Smooth muscle cell (in vitro differentiated cells): ENCODE results near the gene KCNMB4. TPM values are rescaled to one million over a fixed set of nuclear protein-coding genes. Genes with fewer than 3 reads are reported as not detected.
A peak's percentile ranks its signal among the peaks of the same experiment; 100 is the strongest.

Experiments
- DNase-seq: peaks from one replicate; lab custom pipeline; 2025; ENCODE audit not compliant: unreplicated experiment; lab: John Stamatoyannopoulos, UW
- H2AFZ ChIP-seq: fragments of 200-600 bp; sonication (generic); 2 replicates; pipeline ENCODE4 v1.6.0; 2016; ENCODE audit warnings: antibody characterized with exemption, low read depth, mild to moderate bottlenecking
- H3F3A ChIP-seq: fragments of 200-600 bp; sonication (generic); 2 replicates; pipeline ENCODE4 v1.6.0; 2017; ENCODE audit warnings: antibody characterized with exemption, low read depth
- H3K27ac ChIP-seq: fragments of 200-600 bp; sonication (generic); 2 replicates; pipeline ENCODE4 v1.5.1; 2016; ENCODE audit warnings: low read depth, mild to moderate bottlenecking
- H3K27me3 ChIP-seq: fragments of 200-600 bp; sonication (generic); 2 replicates; pipeline ENCODE4 v1.6.1; 2016; ENCODE audit warnings: low read depth, mild to moderate bottlenecking
- H3K36me3 ChIP-seq: fragments of 200-600 bp; sonication (generic); 2 replicates; pipeline ENCODE4 v1.5.1; 2016; ENCODE audit warnings: low read depth
- H3K4me1 ChIP-seq: fragments of 200-600 bp; sonication (generic); 2 replicates; pipeline ENCODE4 v1.5.1; 2016; ENCODE audit warnings: low read depth
- H3K4me2 ChIP-seq: fragments of 200-600 bp; sonication (generic); 2 replicates; pipeline ENCODE4 v1.6.0; 2016; ENCODE audit warnings: mild to moderate bottlenecking
- H3K4me3 ChIP-seq: fragments of 200-600 bp; sonication (generic); 2 replicates; pipeline ENCODE4 v1.5.1; 2016; ENCODE audit warnings: mild to moderate bottlenecking
- H3K79me2 ChIP-seq: fragments of 200-600 bp; sonication (generic); 2 replicates; pipeline ENCODE4 v1.6.0; 2016; ENCODE audit warnings: low read depth, mild to moderate bottlenecking
- H3K9ac ChIP-seq: fragments of 200-600 bp; sonication (generic); 2 replicates; pipeline ENCODE4 v1.6.0; 2016; ENCODE audit warnings: low read depth
- H3K9me3 ChIP-seq: fragments of 200-600 bp; sonication (generic); replicated peaks from 2 replicates; pipeline ENCODE4 v1.5.1; 2016; ENCODE audit warnings: low read depth
- H4K20me1 ChIP-seq: fragments of 200-600 bp; sonication (generic); 2 replicates; pipeline ENCODE4 v1.6.0; 2016; ENCODE audit warnings: low read depth
- CTCF ChIP-seq: fragments of 200-600 bp; sonication (generic); IDR thresholded peaks from 2 replicates; pipeline ENCODE4 v1.5.1; 2017; ENCODE audit warnings: borderline replicate concordance, mild to moderate bottlenecking, antibody characterized with exemption; ENCODE audit not compliant: insufficient read depth, poor library complexity, severe bottlenecking
- WGBS: methylation state at CpG from one replicate; pipeline ENCODE4 v1.1.7; 2016; ENCODE audit warnings: low lambda C conversion rate; 5-methylcytosine and 5-hydroxymethylcytosine counted together
- polyA plus RNA-seq: library from polyadenylated mRNA; unstranded; fragments of >200 nt; fragmentation: Nextera tagmentation; extraction: Ambion mirVana; gene quantifications from 2 replicates; pipeline ENCODE4 v1.2.1, GENCODE V29; 2016
- total RNA-seq: library from RNA; depleted of rRNA; stranded (reverse); fragments of >200 nt; gene quantifications from 2 replicates; pipeline ENCODE4 v1.2.3, GENCODE V29; 2014

Gene KCNMB4
- total and polyA plus RNA-seq, 2 experiments from 2014 or later = 8.5 to 8.9 TPM

DNA sequence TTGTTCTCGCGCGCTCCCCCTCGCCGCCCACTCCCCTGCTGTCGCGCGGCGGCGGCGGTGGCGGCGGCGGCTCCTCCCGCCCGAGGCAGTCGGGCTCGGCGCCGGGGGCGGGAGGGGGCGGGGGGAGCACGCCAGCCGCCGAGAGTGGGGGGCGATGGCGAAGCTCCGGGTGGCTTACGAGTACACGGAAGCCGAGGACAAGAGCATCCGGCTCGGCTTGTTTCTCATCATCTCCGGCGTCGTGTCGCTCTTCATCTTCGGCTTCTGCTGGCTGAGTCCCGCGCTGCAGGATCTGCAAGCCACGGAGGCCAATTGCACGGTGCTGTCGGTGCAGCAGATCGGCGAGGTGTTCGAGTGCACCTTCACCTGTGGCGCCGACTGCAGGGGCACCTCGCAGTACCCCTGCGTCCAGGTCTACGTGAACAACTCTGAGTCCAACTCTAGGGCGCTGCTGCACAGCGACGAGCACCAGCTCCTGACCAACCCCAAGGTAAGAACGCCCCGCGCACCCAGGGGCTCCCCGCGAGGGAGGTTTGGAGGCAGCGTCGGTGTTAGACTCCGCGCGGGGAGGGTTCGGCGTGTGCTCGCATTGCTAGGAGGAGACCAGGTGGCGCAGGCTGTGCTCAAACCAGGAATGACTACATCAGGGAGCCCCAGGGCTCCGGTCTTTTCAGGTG, 629 bp downstream of the KCNMB4 start:
- Histone ChIP-seq H3K36me3 (no peaks in the 10 kb centered on the region), H3K4me2 (peak overlapping the region; percentile 91), H3K4me3 (peak overlapping the region; percentile 77), H3K79me2 (peaks cover 24% of the 10 kb centered on the region), H4K20me1 (no peaks in the 10 kb centered on the region), H3K27ac (no peak overlapping the region), H3K27me3 (peaks cover 25% of the 10 kb centered on the region), H3K9me3 (no peaks in the 10 kb centered on the region), H3K9ac (peak overlapping the region; percentile 18), H3K4me1 (peaks cover 16% of the 10 kb centered on the region), H3F3A (no peaks in the 10 kb centered on the region), H2AFZ (peak overlapping the region; percentile 81)
- 2% methylated on average over 36 of the region's 69 CpGs for WGBS
- TF ChIP-seq CTCF = no peak
- no peak for DNase-seq

GRCh38 chr12:70367258-70368141, 1.4 kb downstream of the KCNMB4 start:
- H3K9me3 ChIP-seq = no peaks in the 10 kb centered on the region
- peaks cover 25% of the 10 kb centered on the region for H3K27me3 ChIP-seq
- peaks cover 16% of the 10 kb centered on the region for H3K4me1 ChIP-seq
- H3K36me3 ChIP-seq = no peaks in the 10 kb centered on the region
- DNase-seq = no peak
- WGBS = under 1% methylated on average over 21 of the region's 21 CpGs
- H3F3A ChIP-seq = no peaks in the 10 kb centered on the region
- peak overlapping the region; percentile 91 for H3K4me2 ChIP-seq
- H3K27ac ChIP-seq = no peak overlapping the region
- peak overlapping the region; percentile 81 for H2AFZ ChIP-seq
- peak overlapping the region; percentile 77 for H3K4me3 ChIP-seq
- H3K9ac ChIP-seq = peak overlapping the region; percentile 18
- no peaks in the 10 kb centered on the region for H4K20me1 ChIP-seq
- H3K79me2 ChIP-seq = peaks cover 32% of the 10 kb centered on the region
- TF ChIP-seq CTCF = no peak

GRCh38 chr12:70372881-70373280, 6.8 kb downstream of the KCNMB4 start:
- Histone ChIP-seq H3K4me3 (no peak overlapping the region), H3K36me3 (no peaks in the 10 kb centered on the region), H3K9ac (no peak overlapping the region), H3F3A (no peaks in the 10 kb centered on the region), H3K4me1 (peaks cover 9% of the 10 kb centered on the region), H3K4me2 (no peak overlapping the region), H3K27ac (no peak overlapping the region), H3K9me3 (no peaks in the 10 kb centered on the region), H3K79me2 (peaks cover 44% of the 10 kb centered on the region), H4K20me1 (no peaks in the 10 kb centered on the region), H3K27me3 (no peaks in the 10 kb centered on the region), H2AFZ (no peak overlapping the region)
- WGBS = 100% methylated on average over 3 of the region's 3 CpGs
- DNase-seq = no peak
- TF ChIP-seq CTCF = no peak
